GM21515 (cell line): ENCODE measurements around the gene TENM4.
A peak's percentile ranks its signal among the peaks of the same experiment; 100 is the strongest.

Experiments
- ATAC-seq: cut with Tn5 transposase; IDR thresholded peaks from one replicate; pipeline ENCODE4 v1.9.1; 2021; ENCODE audit not compliant: unreplicated experiment

Gene TENM4

DNA sequence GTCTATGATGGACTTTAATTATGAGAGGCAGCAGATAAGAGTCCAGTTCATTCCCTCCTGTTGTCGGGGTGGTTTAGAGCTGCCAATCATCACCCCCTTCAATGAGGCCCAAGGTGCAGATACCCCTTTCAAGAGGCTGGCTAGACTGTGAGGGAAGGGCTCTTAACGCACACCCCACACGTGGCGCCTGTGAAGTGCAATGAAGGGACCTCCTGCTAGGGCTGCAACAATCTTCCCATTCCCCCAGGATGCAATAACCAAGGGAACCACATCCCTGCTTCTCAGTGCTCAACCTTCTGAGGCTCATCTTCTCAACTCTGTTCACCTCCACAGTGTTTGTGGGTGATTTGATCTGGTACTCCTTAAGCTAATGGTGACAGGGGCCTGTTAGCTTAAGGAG is 19.0 kb downstream of the TENM4 start:
- ATAC-seq = no peak

GRCh38 chr11:79419120-79419519 is 21.7 kb downstream of the TENM4 start:
- no peak for ATAC-seq

GRCh38 chr11:79418241-79418640 is 22.6 kb downstream of the TENM4 start:
- no peak for ATAC-seq

DNA sequence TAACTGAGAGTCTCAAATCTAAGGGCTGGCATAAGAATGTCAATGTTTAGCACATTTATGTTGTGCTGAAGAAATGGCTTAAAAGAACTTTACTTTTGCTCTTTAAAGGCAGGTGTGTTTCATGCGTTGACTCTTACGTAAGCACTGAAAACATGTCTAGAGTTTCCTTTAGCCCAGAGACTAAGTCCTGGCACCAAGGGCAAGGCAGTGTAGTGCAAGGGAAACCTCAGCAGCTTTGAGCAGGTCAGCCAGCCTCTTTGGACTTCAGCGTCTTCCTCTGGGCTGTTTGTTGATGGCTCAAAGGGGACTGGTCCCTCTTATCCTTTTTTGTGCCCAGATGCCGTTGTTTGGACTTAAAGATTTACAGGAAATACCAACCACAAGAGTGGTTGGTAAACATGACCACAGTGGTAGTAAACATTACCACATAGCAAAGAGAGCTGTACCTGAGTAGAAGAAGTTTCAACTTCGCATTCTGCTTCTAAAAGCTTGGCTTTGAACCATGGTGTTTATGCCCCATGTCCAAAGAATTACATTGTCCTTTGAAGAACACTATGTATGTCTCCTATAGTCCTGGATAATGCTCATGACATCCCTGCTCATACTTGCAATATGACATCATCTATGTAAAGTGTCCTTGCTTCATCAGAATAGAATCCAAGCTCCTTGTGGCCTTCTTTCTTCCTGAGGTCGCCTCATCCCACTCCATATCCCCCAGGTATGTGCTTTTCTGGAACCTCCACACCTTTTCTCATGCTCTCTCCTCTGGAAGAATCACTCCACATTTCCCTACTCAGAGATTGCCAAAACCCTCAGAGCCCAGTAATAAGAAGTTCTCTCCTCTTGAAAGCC is 23.5 kb downstream of the TENM4 start:
- no peak for ATAC-seq

DNA sequence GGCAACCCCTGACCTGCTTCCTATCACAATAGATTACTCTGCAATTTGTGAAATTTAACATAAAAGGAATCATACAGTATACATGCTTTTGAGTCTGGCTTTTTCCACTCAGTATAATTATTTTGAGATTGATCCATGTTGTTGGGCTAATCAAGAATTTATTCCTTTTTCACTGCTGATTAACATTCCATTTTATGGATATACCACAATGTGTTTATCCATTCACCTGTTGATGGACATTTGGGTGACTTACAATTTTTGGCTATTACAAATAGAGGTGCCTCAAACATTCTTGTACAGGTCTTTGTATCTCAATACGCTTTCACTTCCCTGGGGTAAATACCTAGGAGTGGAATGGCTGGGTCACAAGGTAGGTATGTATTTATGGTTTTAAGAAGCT is 24.9 kb downstream of the TENM4 start:
- ATAC-seq = no peak

DNA sequence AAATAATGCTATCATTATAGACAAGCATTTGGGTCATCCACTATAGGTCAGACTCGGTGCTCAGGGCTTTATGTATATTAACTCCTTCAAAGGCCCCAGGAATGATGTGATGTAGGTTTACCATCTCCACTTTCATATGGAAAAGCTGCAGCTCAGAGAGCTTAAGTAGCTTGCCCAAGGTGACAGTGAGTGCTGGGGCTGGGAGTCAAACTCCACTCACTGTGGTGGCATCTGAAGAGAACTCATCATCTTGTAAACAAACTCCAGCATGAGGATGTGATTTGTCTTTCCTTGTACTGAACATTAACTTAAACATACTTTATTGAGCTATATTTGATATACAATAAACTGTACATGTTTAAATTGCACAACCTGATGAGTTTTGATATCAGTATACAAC is 25.4 kb downstream of the TENM4 start:
- ATAC-seq = no peak

- ATAC-seq = no peak
Measured at GRCh38 chr11:79414644-79415317, 26.0 kb downstream of the TENM4 start.

GRCh38 chr11:79414041-79414440 is 26.8 kb downstream of the TENM4 start:
- no peak for ATAC-seq

GRCh38 chr11:79413268-79413667 is 27.6 kb downstream of the TENM4 start:
- ATAC-seq = no peak

DNA sequence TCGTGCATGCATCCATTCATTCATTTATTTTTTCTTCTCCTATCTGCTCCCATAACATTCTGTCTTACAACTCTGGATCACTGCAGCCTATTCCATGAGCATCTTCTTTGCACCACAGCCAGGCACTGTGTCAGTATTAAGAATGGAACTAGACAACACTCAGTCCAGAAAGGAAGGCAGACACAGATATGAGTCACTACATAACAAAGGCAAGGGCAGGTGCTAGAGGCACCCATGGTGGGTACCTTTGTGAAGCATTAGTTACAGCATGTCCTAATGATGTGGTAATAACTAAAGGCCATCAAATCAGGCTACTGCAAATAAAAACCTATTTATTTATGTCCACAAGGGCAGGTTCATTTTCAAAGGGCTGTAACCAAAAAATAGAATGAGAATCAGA is 28.1 kb downstream of the TENM4 start:
- no peak for ATAC-seq

GRCh38 chr11:79409330-79409729 is 31.5 kb downstream of the TENM4 start:
- ATAC-seq = no peak

GRCh38 chr11:79406376-79406775 is 34.5 kb downstream of the TENM4 start:
- peak; percentile 94 for ATAC-seq

GRCh38 chr11:79404806-79405205 is 36.0 kb downstream of the TENM4 start:
- ATAC-seq = no peak

GRCh38 chr11:79404325-79404724 is 36.5 kb downstream of the TENM4 start:
- no peak for ATAC-seq

- no peak for ATAC-seq
Measured at GRCh38 chr11:79403839-79404238, 37.0 kb downstream of the TENM4 start.

DNA sequence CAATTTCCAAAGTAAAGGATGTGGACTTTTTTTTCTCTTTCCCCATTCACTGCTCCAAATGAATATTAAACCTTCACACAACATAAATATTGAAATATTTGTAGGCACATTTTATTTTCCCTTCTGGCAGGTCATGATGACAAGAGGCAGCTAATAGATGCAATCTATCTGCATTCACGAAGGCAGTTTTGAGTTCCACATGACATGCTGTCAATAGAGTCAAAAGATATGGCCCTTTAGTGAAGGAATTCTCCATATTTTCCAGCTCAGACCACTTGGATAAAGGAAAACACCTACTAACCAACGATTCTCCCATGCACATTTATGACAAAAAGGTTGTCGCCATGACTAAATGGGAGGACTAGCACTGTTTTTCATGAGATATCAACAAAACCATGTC is 37.9 kb downstream of the TENM4 start:
- no peak for ATAC-seq

GRCh38 chr11:79400717-79401330 is 40.0 kb downstream of the TENM4 start:
- ATAC-seq = peak; percentile 63

DNA sequence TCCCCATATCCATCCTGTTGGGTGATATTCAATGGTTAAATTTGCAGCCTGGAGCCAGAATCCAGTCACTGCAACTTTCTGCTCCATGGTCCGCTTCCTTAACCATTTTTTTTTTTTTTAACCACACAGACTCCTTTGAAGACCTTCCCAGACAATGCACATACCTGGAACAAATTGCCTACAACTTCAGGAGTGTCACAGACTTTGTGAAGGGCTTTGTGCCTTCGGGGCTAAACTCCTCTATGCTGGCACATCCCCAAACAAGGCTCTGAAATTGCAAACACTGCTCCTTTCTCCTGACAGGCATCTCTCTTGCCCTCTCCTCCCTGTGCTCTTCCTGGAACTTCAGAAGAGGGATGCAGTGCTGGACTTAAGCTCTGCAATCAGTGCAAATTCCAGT is 40.6 kb downstream of the TENM4 start:
- no peak for ATAC-seq

DNA sequence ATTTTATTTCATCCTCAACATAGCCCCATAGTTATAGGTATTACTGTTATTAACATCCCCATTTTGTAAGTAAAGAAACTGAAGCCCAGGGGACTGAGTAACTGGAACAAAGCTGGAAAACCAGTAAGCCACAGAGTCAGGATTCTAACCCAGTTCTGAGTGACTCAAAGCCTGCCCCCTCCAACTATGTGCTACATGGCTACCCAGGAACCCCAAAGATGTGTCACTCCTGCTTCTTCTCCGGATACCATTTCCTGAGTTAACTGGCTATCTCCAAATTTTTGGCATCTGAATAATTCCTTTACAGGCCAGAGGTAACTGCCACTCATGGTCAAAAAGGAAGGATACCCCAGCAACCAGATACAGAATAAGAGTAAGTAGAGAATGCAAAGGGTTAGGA is 43.6 kb downstream of the TENM4 start:
- ATAC-seq = no peak

- ATAC-seq = no peak
Measured at GRCh38 chr11:79396674-79397073, 44.2 kb downstream of the TENM4 start.

- no peak for ATAC-seq
Measured at GRCh38 chr11:79396001-79396400, 44.8 kb downstream of the TENM4 start.
